Germinal center (tissue), 1 donor: ENCODE data around the gene LRP5.
A peak's percentile ranks its signal among the peaks of the same experiment; 100 is the strongest.
"Not testable (repeated sequence)": the region's sequence is repeated elsewhere in the genome, so short reads cannot be mapped to it uniquely, and the experiment has no call there.

Experiments
- DNase-seq: peaks from one replicate; pipeline ENCODE4 v3.0.0; 2012; ENCODE audit warnings: mixed read lengths, low spot score

Gene LRP5

DNA sequence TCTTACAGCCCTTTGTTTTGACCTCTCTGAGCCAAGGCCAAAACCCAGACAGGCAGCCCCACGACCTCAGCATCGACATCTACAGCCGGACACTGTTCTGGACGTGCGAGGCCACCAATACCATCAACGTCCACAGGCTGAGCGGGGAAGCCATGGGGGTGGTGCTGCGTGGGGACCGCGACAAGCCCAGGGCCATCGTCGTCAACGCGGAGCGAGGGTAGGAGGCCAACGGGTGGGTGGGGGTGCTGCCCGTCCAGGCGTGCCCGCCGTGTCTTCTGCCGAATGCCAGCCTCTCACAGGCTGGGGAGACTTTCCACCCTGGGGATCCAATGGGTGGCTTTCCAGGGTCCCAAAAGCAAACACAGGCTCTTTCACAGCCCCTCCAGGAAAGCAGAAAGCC, 111.1 kb downstream of the LRP5 start:
- DNase-seq: no peak

DNA sequence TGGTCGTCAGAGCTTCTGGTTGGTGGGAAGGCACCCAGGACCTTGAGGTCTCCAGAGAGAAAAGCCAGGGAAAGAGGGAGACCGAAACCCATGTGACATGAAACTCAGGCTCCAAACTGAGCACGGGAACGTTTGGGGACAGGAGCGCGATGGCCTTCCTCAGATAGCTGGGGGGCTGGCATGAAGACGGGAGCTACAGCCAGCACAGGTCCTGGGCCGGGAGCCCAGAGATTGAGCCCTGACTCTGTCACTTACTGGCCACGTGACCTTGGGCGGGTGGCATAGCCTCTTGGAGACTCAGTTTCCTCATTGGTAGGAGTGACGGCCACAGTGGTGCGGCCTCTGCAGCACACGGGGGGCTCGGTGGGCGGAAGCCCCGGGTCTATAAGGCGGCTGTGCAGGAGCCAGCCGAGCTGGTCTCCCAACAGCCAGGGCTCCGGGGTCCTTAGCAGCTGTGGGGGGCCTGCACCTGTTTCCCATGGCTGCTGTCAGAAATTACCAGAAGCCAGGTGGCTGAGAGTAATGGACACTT, 111.8 kb downstream of the LRP5 start:
- DNase-seq: no peak

DNA sequence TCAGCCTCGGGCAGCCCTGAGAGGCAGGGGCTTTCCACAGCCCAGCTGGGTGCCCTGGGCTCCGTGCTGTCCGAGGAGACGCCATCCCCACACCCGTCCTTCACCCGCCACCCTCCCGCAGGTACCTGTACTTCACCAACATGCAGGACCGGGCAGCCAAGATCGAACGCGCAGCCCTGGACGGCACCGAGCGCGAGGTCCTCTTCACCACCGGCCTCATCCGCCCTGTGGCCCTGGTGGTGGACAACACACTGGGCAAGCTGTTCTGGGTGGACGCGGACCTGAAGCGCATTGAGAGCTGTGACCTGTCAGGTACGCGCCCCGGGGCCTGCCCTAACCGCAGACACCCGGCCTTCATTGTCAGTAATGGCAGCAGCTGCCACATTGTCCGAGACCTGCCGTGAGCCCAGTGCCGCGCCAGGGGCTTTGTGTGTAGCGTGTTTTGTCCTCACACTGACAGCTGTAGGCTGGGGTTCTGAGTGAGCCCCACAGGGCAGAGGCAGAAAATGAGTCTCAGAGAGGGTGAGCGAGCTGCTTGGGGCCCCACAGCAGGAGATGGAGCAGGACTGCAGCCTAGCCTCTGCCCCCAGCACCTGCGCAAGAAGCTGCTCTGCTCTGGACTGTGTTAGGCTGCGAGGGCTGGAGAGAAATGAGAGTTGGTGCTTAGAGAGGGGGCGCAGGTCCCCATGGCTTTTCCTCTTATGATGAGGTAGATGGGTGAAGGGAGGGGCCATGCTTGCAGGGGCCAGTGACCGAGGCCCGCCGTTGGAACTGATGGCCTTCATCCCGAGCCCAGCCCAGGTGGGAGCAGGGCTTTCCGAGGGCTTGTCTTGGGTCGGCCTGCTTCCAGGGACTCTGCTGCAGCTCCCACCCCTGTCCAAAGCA, 112.8 kb downstream of the LRP5 start:
- no peak for DNase-seq

DNA sequence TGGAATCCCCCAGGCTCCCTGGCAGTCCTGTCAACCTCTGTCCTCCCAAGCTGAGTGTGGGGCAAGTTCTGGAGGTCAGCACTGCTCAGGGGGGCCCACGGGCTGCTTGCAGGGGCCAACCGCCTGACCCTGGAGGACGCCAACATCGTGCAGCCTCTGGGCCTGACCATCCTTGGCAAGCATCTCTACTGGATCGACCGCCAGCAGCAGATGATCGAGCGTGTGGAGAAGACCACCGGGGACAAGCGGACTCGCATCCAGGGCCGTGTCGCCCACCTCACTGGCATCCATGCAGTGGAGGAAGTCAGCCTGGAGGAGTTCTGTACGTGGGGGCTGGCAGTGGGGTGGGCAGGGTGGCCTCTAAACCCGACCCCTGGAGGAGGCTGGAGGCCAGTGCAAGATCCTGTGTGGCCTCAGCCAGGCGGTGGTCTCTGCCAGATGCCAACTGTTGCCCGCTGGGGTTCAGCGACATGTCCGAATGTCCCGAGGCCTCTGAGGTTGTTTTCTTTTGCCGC, 113.5 kb downstream of the LRP5 start:
- DNase-seq: no peak

DNA sequence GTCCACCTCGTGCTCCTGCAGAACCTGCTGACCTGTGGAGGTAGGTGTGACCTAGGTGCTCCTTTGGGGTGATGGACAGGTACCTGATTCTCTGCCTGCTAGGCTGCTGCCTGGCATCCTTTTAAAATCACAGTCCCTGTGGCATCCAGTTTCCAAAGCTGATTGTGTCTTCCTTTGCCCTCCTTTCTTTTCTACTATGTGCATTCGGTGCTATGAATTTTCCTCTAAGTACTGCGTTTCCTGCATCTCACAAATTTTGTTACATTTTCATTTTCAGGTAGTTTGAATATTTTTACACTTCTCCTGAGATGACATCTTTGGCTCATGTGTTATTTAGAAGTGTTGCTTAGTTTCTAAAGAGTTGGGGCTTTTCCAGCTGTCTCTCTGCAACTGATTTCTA, 117.3 kb downstream of the LRP5 start:
- no peak for DNase-seq

DNA sequence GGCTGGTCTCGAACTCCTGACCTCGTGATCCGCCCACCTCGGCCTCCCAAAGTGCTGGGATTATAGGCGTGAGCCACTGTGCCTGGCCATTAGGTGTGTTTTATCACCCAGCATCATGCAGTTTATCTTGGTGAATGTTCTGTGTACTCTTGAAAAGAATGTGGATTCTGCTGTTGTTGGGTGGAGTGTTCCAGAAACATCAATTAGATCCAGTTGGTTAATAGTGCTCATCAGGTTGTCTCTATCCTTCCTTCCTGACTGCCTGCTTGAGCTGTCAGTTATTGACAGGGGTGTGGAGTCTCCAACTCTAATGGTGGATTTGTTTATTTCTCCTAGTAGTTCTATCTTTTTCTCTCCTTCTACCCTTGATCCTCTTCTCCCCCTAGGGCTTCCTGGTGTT, 118.0 kb downstream of the LRP5 start:
- no peak for DNase-seq

DNA sequence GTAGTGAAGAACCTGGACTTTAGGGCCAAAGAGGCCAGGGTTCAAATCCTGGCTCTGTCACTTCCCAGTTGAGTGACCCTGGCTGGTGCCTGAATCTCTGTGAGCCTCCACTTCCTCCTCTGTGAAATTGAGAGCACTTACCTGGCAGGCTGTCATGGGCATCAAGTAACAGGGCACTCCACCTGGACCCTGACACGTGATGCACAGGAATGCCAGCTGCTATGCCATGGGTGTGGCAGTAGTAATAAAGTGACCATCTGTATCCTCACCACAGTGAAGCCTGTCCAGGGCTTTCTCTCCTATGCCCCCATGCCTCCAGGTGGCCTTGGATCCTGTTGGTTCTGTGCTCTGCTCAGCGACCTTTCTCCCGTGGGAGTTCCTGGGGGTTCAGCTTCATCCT, 118.4 kb downstream of the LRP5 start:
- no peak for DNase-seq

DNA sequence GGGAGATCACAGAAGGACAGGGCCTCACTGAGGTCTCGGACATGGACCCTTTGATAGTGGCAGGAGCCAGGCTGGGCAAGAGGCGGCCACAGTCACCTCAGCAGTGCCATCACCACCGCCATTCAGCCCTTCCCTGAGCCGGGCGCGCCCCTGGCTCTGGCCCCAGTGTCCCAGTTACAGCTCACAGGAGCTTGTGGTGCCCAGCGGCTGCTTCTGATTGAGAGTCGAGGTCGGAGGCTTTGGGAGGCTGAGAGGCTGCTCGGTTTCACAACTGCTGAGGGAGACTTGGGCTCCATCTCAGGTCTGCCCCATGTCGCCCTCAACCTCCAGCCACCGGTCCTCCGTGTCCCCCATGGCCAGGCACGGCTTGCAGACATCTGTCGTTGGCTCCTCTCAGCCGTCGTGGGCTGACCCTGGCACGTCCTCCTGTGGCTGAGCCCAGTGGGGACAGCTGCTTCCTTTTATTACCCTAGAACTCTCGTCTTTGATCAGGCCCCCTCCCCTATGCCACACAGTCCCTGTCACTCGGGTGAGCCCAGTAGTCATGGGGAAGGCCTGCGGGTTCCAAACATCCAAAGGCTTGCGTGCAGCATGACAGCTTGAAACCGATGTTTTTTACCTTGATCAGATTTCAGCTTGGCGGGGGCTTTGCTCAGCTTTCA, 119.7 kb downstream of the LRP5 start:
- no peak for DNase-seq

DNA sequence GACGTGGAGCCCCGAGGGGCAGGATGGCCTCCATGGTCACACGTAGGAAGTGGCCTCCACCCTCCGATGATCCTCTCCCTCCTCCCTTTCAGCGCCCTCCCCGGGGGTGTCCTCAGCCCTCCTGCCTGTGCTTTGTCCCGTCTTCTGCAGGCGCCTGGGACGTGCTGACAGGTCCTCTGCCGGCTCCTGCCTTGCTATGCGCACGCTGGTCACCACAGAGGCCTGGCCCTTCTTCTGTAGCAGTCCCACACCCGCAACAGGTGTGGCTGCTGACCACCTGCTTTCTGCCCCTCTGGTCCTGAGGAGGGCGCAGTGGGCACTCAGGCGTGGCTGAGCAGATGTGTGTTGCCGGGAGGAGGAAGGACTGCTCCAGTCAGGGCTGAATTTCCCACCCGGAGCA, 120.5 kb downstream of the LRP5 start:
- no peak for DNase-seq

DNA sequence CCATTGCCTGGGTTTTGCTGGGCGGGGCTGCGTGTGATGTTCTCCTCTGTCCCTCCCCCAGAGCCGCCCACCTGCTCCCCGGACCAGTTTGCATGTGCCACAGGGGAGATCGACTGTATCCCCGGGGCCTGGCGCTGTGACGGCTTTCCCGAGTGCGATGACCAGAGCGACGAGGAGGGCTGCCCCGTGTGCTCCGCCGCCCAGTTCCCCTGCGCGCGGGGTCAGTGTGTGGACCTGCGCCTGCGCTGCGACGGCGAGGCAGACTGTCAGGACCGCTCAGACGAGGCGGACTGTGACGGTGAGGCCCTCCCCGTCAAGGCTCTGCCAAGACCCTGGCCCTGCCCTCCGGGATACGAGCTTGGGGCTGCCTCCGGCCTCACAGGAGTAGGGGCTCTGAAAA, 121.2 kb downstream of the LRP5 start:
- DNase-seq: no peak

DNA sequence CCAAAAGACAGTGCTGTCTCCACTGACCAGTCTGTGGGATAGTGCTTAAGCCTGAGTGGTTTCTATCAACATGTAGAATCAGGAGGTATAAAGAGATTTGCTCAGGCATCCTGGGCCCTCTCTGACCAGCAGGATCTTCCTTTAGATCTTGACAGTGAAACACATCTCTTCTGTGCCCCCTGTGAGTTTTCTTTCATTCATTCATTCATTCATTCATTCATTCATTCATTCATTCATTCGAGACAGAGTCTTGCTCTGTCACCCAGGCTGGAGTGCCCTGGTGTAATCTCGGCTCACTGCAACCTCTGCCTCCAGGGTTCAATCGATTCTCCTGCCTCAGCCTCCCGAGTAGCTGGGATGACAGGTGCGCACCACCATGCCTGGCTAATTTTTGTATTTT, 121.8 kb downstream of the LRP5 start:
- not testable (repeated sequence) for DNase-seq

DNA sequence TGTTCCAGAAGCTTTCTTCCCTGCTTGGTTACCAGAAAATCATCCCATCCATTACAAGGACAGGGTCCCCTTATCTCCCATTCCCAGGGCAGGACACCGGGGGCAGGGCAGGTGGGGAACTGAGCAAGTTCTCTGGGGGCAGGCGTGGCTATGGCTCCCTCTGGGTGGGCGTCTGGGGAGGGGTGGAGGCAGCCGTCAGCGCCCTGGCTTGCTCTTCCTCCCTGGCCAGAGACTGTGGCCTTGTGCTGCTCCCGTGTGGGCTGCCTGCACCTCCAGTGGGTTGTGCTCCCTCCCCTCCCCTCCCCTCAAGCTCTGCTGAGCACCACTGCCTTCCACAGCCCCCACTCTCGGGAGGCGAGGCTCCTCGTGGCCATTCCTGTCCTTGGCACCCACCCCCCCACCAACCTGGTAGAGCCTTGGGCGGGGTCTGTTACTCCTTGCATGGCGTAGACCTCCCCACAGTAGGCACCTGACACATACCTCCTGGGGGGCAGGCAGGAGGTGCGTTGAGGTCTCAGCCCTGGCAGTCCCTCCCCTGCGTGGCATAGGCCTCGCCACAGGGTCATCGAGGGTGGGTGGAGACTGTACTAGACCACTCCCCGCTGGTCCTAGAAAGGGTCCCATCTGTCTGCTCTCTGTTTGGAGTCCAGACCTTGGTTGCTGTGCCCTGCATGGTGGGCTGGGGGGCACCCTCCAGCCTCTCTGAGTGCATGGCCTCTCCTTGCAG, 123.9 kb downstream of the LRP5 start:
- no peak for DNase-seq

DNA sequence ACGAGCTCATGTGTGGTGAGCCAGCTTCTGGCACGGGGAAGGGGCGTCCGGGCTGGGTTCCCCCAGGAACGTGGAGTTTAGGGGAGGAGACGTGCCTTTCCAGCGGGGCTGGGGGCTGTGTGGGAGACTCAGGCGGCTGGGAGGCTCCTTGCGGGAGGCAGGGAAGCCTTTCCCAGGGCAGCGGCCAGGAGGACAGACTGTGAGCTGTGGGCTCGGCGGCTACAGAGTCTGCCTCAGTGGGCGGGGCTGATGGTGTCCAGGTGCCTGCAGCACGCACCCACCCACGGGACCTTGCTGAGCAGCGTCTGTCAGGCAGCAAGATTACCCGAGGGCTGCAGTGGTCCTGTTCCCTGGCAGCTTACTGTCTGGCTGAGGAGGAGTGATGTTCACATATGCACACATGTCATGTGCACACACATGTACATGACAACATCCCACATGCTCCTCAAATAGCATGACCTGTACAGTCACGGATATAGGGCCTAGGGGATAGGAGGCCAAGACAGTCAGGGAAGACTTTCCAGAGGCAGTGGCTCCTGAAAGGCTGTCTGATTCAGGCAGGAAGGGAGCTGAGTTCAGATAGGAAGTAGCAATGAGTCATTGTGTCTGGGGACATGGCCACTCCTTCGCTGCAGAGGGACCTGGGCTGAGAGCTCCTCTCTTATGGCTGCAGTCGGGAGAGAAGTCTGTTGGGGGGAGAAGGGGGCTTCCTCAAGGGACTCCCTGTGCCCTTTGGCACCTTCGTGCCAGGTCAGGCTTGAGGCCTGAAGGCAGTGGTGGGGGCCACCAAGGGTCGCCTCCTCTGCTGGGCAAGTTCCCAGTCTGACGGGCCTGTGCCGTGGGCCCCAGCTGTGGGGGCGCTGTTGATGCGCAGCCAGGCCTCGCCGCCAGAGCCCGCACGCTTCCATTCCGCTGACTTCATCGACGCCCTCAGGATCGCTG, 124.9 kb downstream of the LRP5 start:
- no peak for DNase-seq

DNA sequence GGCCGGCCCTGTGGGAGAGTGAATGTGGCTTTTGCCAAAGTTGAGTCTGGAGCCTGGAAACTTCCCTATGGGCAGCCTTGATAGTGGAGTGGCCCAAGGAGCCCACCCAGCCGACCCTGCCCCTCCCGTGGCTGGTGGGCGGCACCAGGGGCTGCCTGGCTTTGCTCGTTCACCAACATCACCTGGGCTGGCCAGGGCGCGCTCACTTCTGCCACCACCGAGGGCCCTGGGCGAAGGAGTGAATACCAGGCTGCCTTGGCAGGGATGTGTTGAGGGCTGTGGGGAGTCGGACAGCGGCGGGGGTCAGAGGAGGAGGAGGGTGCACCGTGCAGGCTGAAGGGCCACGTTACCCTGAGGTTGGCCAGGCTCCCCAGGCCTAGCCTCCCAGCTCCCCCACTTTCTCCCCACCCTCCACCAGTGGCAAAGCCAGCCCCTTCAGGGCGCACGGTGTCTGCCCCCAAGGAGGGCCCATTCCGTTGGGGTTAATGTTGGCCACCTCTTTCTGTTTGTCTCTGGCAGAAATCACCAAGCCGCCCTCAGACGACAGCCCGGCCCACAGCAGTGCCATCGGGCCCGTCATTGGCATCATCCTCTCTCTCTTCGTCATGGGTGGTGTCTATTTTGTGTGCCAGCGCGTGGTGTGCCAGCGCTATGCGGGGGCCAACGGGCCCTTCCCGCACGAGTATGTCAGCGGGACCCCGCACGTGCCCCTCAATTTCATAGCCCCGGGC, 125.7 kb downstream of the LRP5 start:
- no peak for DNase-seq

DNA sequence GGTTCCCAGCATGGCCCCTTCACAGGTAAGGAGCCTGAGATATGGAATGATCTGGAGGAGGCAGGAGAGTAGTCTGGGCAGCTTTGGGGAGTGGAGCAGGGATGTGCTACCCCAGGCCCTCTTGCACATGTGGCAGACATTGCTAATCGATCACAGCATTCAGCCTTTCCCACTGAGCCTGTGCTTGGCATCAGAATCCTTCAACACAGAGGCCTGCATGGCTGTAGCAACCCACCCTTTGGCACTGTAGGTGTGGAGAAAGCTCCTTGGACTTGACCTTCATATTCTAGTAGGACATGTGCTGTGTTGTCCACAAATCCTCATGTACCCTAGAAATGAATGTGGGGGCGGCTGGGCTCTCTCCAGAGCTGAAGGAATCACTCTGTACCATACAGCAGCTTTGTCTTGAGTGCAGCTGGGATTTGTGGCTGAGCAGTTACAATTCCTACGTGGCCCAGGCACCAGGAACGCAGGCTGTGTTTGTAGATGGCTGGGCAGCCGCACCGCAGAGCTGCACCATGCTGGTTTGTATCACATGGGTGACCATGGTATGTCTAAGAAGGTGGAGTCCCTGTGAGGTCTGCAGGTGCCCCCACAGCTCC, 126.4 kb downstream of the LRP5 start:
- DNase-seq: no peak

DNA sequence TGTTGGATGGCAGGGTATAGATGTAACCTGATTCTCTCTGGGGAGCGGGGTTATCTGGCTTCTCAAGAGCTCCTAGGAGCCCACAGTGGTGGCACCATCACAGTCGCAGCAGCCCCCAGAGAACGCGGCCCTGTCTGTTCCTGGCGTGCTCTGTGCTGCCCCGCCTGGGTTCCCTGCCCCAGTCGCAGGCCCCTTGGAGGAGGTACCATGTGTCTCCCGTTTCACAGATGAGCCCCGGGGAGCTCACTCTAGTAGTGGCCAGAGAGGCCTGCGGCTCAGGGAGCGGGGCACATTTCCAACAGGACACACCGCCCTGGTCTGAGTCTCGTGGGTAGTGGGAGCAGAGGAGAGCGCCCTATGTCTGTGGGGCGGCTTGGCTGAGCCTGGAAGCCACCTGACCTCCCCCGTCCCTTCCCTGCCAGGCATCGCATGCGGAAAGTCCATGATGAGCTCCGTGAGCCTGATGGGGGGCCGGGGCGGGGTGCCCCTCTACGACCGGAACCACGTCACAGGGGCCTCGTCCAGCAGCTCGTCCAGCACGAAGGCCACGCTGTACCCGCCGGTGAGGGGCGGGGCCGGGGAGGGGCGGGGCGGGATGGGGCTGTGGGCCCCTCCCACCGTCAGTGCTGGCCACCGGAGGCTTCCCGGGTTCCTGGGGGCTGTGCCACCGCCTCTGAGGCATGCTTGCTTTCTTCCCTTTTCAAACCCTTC, 127.1 kb downstream of the LRP5 start:
- DNase-seq: no peak

DNA sequence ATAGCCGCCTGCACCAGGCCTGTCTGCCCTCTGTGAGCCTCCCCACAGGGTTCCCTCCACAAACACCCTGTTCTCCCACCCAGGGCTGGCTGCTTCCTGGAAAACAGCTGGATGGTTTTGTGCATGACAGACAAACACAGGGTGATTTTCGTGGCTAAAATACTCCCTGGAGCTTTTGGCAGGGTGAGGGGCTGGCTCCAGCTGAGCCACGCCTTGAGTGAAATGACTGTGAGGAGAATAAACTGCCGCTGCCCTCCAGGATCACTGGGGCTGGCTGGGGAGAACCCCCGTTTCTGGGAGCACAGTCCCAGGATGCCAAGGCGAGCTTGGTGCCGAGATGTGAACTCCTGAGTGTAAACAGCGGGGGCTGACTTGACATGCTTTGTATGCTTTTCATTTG, 127.8 kb downstream of the LRP5 start:
- no peak for DNase-seq

DNA sequence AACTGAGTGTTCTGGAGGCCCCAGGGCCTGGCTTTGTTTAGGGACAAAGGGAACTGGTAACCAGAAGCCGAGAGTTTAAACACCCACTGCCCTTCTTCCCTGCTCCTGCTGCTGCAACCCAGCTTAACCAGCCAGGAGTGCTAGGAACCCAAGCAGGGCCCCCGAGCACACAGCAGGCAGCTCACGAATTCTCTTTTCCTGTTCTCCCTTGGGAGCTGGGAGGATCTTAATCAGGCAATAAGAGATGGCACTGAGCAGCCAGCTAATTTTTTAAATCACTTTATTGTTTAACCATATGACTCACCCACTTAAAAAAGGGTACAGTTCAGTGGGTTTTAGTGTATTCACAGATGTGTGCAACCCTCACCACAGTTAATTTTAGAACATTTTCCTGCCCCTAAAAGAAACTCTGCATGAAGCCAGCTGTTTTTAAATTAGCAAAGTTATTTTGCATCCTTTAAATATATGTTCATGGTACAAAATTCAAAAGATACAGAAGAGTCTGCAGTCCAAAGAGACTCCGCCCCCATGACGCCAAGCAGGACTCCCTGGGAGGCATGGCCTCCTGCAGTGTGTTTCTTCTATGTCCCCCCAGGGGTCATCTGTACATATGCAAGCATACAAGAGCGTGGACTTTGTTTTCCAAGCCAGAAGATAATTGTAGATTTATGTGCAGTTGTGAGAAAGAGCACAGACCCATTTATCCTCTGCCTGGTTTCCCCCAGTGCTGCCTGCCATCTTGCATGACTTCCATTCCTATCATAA, 129.3 kb downstream of the LRP5 start:
- peak; percentile 34 for DNase-seq

DNA sequence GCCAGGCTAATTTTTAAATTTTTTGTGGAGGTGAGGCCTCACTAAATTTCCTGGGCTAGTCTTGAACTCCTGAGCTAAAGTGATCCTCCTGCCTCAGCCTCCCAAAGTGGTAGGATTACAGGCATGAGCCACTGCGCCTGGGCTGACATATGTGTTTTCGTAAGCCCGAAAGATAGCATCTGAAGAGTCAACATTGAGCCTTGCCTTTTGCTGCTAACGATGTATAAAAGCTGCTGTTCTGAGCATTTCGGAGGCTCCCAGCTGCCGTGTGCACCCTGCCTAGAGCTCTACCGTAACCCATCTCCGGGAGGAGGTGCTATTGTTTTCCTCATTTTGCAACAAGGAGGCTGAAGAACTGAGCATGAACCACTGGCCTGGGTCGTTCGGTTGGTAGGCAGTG, 130.0 kb downstream of the LRP5 start:
- DNase-seq: no peak
